GM10248 (cell line): ENCODE results near the gene FRMPD1.
A peak's percentile ranks its signal among the peaks of the same experiment; 100 is the strongest.
"Not testable (repeated sequence)": the region's sequence is repeated elsewhere in the genome, so short reads cannot be mapped to it uniquely, and the experiment has no call there.

Experiments used
- CTCF ChIA-PET: fragments of 300-600 bp; sonication (Branson Sonifier 250); formaldehyde crosslinking; extraction: SDS; loops from one replicate; lab custom pipeline; 2021; ENCODE audit warnings: antibody characterized with exemption; lab: Yijun Ruan, JAX
- POLR2A ChIA-PET: fragments of 350-650 bp; sonication (Branson Sonifier 250); formaldehyde crosslinking; extraction: SDS; loops from one replicate; lab custom pipeline; 2020; ENCODE audit warnings: antibody characterized with exemption; lab: Yijun Ruan, JAX
- DNase-seq: peaks from one replicate; pipeline ENCODE4 v3.0.0; 2012; ENCODE audit errors: extremely low spot score
- TF ChIP-seq, protein P1 (sequence below): IDR thresholded peaks from 2 replicates; pipeline ENCODE4 v1.5.1; 2012; ENCODE audit warnings: mild to moderate bottlenecking, low read depth; ENCODE audit errors: extremely low read depth, missing control alignments, control extremely low read depth

The FRMPD1 gene

DNA sequence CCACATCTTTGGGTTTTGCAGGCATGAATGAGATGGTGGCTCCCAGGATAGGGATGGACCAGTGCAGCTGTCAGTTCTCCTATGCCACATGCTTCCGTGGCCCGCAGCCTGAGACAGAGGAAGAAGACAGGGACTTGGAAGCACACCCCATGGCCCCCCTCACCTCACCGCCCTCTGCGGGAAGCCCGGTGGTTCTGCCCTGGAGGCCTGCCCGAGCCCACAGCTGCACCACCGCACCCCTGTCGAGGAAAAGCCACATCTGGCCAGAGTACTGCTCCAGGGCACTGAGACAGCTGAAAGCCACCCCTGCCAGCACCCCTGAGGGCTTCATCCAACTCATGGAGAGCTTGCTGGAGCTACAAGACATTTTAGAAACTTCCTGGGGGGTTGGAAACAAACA lies 95.2 kb downstream of the FRMPD1 start:
- TF ChIP-seq, protein P1, sequence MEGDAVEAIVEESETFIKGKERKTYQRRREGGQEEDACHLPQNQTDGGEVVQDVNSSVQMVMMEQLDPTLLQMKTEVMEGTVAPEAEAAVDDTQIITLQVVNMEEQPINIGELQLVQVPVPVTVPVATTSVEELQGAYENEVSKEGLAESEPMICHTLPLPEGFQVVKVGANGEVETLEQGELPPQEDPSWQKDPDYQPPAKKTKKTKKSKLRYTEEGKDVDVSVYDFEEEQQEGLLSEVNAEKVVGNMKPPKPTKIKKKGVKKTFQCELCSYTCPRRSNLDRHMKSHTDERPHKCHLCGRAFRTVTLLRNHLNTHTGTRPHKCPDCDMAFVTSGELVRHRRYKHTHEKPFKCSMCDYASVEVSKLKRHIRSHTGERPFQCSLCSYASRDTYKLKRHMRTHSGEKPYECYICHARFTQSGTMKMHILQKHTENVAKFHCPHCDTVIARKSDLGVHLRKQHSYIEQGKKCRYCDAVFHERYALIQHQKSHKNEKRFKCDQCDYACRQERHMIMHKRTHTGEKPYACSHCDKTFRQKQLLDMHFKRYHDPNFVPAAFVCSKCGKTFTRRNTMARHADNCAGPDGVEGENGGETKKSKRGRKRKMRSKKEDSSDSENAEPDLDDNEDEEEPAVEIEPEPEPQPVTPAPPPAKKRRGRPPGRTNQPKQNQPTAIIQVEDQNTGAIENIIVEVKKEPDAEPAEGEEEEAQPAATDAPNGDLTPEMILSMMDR: no peak
- no peak for DNase-seq
- POLR2A ChIA-PET: no interaction called here
- CTCF ChIA-PET: interaction anchor here (0.8 to 1.6 kb wide), 2 partner anchors 9 to 14 kb away, joined by 3 to 7 read pairs; no protein-coding TSS in a partner anchor

DNA sequence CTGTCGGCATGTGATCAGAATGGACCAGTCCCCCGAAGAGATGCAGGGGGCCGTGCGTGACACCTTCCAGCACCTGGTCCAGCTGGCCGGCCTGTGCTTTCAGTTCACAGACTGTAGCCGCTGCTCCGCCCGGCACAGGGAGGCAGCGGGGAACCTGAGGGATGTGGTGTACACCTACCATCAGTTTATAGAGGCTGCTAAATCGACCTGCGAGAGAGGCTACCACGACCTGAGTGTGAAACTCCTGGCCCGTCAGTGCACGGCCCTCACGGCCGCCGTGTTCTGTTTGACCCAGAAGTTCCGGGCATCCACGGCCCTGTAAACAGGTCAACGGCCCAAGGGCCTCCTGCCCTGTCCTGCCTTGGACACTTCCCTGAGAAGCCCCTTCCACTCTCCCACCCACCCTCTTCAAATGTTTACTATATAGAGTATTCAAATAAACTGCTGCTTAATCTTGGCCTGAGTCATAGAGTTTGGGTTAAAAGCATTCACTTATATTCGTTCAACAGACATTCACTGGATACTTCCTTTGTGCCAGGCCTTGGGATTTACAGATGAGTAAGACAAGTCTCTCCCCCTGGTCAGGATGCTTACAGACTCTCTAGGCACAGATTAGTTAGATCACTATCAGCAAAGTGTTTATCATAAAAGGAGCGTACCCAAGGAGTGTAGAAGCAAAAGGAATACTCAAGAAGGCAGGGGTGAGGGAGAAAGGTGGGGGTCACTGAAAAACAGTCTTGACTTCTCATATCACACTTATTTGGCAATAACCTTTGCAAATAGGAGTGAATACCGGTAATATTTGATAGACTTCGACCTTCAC lies 95.9 kb downstream of the FRMPD1 start:
- TF ChIP-seq, protein P1: peak; percentile 14
- DNase-seq: no peak
- ChIA-PET CTCF (interaction anchor here (0.8 to 1.6 kb wide), 2 partner anchors 9 to 13 kb away, joined by 3 to 7 read pairs; no protein-coding TSS in a partner anchor), POLR2A (no interaction called here)

DNA sequence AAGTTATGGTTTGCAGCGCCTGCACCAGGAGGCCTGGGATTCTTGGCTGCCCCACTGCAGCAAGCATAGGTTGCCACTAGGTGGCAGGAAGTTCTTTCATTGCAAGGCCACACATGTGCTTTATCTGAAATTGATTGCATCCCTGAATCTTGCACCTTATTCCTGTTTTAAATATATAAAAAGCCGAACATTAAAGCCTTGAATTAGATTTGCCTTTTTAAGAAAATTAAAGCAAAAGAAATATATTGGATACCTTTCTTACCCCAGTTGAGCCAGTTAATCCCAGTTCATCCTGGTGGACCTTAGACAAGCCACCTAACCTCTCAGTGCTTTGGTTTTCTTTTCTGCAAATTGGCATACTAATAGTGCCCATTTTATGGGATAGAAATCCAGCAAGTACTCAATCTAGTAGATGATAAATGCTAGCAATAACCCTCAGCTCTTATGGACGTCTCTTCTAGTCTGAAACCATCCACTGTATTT lies 96.6 kb downstream of the FRMPD1 start:
- DNase-seq: peak; percentile 86
- ChIA-PET CTCF (interaction anchor here (0.8 to 2.4 kb wide), 8 partner anchors 10 to 684 kb away, joined by 3 to 13 read pairs (median 4); no protein-coding TSS in a partner anchor), POLR2A (no interaction called here)
- TF ChIP-seq, protein P1: peak; percentile 98

DNA sequence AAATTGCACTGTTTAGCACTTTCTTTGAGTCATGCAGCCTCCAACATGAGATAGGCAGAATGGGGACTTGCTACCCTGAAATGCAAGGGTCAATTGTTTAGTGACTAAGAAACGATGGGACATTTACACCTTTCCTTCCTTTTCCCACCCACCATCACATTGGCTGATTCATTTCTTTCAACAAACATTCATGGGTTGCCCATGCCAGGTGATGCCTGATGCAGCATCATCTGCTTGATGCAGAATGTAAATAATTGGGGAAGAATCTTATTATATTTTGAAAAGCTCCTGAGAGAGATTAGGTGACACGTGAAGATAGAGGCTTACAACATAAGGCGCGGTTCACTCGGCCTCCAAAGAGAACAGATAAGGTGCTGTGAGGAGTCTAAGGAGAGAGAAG lies 98.4 kb downstream of the FRMPD1 start:
- TF ChIP-seq, protein P1: no peak
- POLR2A ChIA-PET: no interaction called here
- CTCF ChIA-PET: interaction anchor here (1.0 to 2.4 kb wide), 6 partner anchors 10 to 682 kb away, joined by 3 to 13 read pairs (median 3); no protein-coding TSS in a partner anchor
- no peak for DNase-seq

DNA sequence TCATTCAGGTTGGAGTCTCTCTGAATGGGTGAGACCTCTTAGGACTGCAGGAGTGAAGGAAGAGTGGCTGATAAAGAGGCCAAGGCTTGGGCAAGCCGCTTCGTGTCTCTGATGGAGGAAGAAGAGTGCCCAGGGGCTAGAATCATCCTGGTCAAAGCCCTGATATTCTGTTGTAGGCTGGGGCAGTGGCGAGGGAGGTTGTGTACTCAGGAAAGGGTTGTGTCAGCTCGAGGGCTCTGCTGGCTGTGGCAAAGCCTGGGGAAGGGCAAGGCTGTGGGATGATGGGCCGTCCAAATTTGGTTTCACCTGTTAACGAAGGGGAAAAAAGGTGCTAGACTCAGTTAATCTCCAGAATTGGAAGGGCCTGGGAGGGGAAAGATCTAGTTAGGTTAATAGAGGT lies 100.4 kb downstream of the FRMPD1 start:
- ChIA-PET POLR2A (interaction anchor here (0.6 kb wide), 1 partner anchor 621 kb away, joined by 7 read pairs; no protein-coding TSS in a partner anchor), CTCF (no interaction called here)
- DNase-seq: no peak
- TF ChIP-seq, protein P1: no peak

DNA sequence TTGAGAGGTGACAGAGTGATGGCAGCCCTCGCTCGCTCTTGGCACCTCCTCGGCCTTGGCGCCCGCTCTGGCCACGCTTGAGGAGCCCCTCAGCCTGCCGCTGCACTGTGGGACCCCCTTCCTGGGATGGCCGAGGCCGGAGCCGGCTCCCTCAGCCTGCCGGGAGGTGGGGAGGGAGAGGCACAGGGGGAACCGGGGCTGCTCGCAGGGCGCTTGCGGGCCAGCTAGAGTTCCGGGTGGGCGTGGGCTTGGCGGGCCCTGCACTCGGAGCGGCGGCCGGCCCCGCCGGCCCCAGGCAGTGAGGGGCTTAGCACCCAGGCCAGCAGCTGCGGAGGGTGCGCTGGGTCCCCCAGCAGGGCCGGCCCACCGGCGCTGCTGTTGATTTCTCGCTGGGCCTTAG lies 101.0 kb downstream of the FRMPD1 start:
- POLR2A ChIA-PET, DNase-seq: not testable (repeated sequence)
- CTCF ChIA-PET: interaction anchor here (1.1 kb wide), 1 partner anchor 162 kb away, joined by 3 read pairs; no protein-coding TSS in a partner anchor

DNA sequence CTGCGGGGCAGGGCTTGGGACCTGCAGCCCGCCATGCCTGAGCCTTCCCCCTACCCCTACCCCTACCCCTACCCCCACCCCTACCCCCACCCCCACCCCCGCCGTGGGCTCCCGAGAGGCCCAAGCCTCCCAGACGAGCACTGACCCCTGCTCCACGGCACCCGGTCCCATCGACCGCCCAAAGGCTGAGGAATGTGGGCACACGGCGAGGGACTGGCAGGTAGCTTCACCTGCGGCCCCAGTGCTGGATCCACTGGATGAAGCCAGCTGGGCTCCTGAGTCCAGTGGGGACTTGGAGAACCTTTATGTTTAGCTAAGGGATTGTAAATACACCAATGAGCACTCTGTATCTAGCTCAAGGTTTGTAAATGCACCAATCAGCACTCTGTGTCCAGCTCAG lies 101.4 kb downstream of the FRMPD1 start:
- POLR2A ChIA-PET, DNase-seq: not testable (repeated sequence)
- CTCF ChIA-PET: interaction anchor here (1.1 kb wide), 1 partner anchor 161 kb away, joined by 3 read pairs; no protein-coding TSS in a partner anchor
